H1 (cell line): ENCODE measurements around the gene UBL4A. TPM values are rescaled to one million over a fixed set of nuclear protein-coding genes. Genes with fewer than 3 reads are reported as not detected.

Experiments
- CTCF ChIA-PET: fragments of 300-600 bp; sonication (Branson Sonifier 250); formaldehyde crosslinking; loops from one replicate; lab custom pipeline; 2021; ENCODE audit not compliant: partially characterized antibody; lab: Charles Lee
- POLR2A ChIA-PET: fragments of 300-600 bp; sonication (Branson Sonifier 250); formaldehyde crosslinking; loops from one replicate; lab custom pipeline; 2021; ENCODE audit warnings: inconsistent platforms; ENCODE audit not compliant: partially characterized antibody; lab: Charles Lee
- DNase-seq, 2 experiments: peaks; one replicate each; pipeline versions ENCODE4 v3.0.0 to v3.0.0-alpha.2; 2010 to 2022; ENCODE audit warnings: low spot score in 2 of 2, low read depth in 1 of 2, mixed read lengths in 1 of 2
- FAIRE-seq: peaks from 2 replicates; lab custom pipeline; 2011; peaks lifted over from hg19 to GRCh38; lab: Jason Lieb, UNC
- H2AFZ ChIP-seq: 2 replicates; pipeline ENCODE4 v1.8.1; 2012; ENCODE audit warnings: low read length, inconsistent platforms
- H2AK5ac ChIP-seq: 2 replicates; pipeline ENCODE4 v1.6.1; 2013; ENCODE audit warnings: low read depth, low read length
- H2BK120ac ChIP-seq: replicated peaks from 2 replicates; pipeline ENCODE3; 2013; ENCODE audit warnings: low read depth, low read length, inconsistent platforms
- H2BK12ac ChIP-seq: 2 replicates; pipeline ENCODE4 v1.6.1; 2013; ENCODE audit warnings: low read depth, low read length
- H2BK15ac ChIP-seq: 2 replicates; pipeline ENCODE4 v1.6.1; 2013; ENCODE audit warnings: low read length
- H2BK20ac ChIP-seq: 2 replicates; pipeline ENCODE4 v1.6.1; 2013; ENCODE audit warnings: low read length
- H2BK5ac ChIP-seq: 2 replicates; pipeline ENCODE4 v1.6.1; 2013; ENCODE audit warnings: low read depth, low read length
- H3K14ac ChIP-seq: 2 replicates; pipeline ENCODE4 v1.6.1; 2013; ENCODE audit warnings: inconsistent platforms; ENCODE audit not compliant: insufficient read length
- H3K18ac ChIP-seq: 2 replicates; pipeline ENCODE4 v1.6.1; 2013; ENCODE audit warnings: low read length; ENCODE audit errors: extremely low read depth
- H3K23ac ChIP-seq: 2 replicates; pipeline ENCODE4 v1.6.1; 2013; ENCODE audit warnings: inconsistent platforms; ENCODE audit not compliant: insufficient read length
- H3K23me2 ChIP-seq: 2 replicates; pipeline ENCODE4 v1.6.1; 2013; ENCODE audit warnings: low read depth, low read length
- H3K27ac ChIP-seq: 2 replicates; pipeline ENCODE4 v1.6.1; 2011; ENCODE audit warnings: low read depth, low read length, inconsistent platforms
- H3K27me3 ChIP-seq, 4 experiments: replicated peaks in 1 of 4; 1 replicate in 1 of 4; 2 replicates in 3 of 4; pipeline versions ENCODE4 v1.6.1 to v1.8.1; 2011 to 2013; ENCODE audit warnings: low read length in 3 of 4, mild to moderate bottlenecking in 3 of 4, inconsistent platforms in 2 of 4, mixed read lengths in 2 of 4, moderate library complexity in 1 of 4; ENCODE audit not compliant: control insufficient read depth in 3 of 4, insufficient read depth in 3 of 4; ENCODE audit errors: extremely low read depth in 1 of 4
- H3K36me3 ChIP-seq, 4 experiments: 2 replicates each; pipeline versions ENCODE4 v1.6.1 to v1.8.1; 2011 to 2013; ENCODE audit warnings: mild to moderate bottlenecking in 4 of 4, low read length in 3 of 4, moderate library complexity in 2 of 4, control low read depth in 1 of 4, inconsistent platforms in 1 of 4; ENCODE audit not compliant: insufficient read depth in 4 of 4, control insufficient read depth in 2 of 4
- H3K4ac ChIP-seq: replicated peaks from 2 replicates; pipeline ENCODE3; 2013; ENCODE audit warnings: low read length, low read depth, mixed read lengths, inconsistent platforms; ENCODE audit not compliant: insufficient read length
- H3K4me1 ChIP-seq, 4 experiments: replicated peaks in 1 of 4; 1 replicate in 1 of 4; 2 replicates in 3 of 4; pipeline versions ENCODE4 v1.6.1 to v1.8.1; 2011 to 2013; ENCODE audit warnings: low read length in 3 of 4, inconsistent platforms in 2 of 4, mixed read lengths in 1 of 4; ENCODE audit not compliant: insufficient read depth in 4 of 4, control insufficient read depth in 3 of 4
- H3K4me2 ChIP-seq, 2 experiments: 2 replicates each; pipeline versions ENCODE4 v1.6.1 to v1.8.1; 2011 to 2013; ENCODE audit warnings: low read depth in 2 of 2, low read length in 2 of 2, control low read depth in 1 of 2, inconsistent platforms in 1 of 2, mild to moderate bottlenecking in 1 of 2; ENCODE audit not compliant: insufficient read depth in 1 of 2
- H3K4me3 ChIP-seq, 4 experiments: fragments of 200-600, 300-600 bp in 1 of 4; sonication (generic), shearing (Covaris generic), sonication (Bioruptor Twin) in 1 of 4; 2 replicates each; pipeline versions ENCODE4 v1.5.1 to v1.8.1; 2011 to 2016; ENCODE audit warnings: low read length in 4 of 4, low read depth in 3 of 4, control low read depth in 2 of 4, inconsistent platforms in 2 of 4, mild to moderate bottlenecking in 2 of 4, mixed read lengths in 1 of 4, moderate library complexity in 1 of 4; ENCODE audit not compliant: insufficient read depth in 2 of 4; ENCODE audit errors: extremely low read depth in 1 of 4
- H3K56ac ChIP-seq: replicated peaks from 2 replicates; pipeline ENCODE3; 2013; ENCODE audit warnings: low read depth, mild to moderate bottlenecking, mixed read lengths, low read length, inconsistent platforms; ENCODE audit not compliant: insufficient read length
- H3K79me1 ChIP-seq: 2 replicates; pipeline ENCODE4 v1.6.1; 2013; ENCODE audit warnings: low read depth, low read length, control low read depth
- H3K79me2 ChIP-seq, 2 experiments: 2 replicates each; pipeline versions ENCODE4 v1.6.1 to v1.8.1; 2012 to 2013; ENCODE audit warnings: low read length in 2 of 2, mild to moderate bottlenecking in 2 of 2, inconsistent platforms in 1 of 2; ENCODE audit not compliant: insufficient read depth in 2 of 2, control insufficient read depth in 1 of 2
- H3K9ac ChIP-seq, 4 experiments: replicated peaks in 1 of 4; 1 replicate in 1 of 4; 2 replicates in 3 of 4; pipeline versions ENCODE4 v1.6.1 to v1.8.1; 2011 to 2013; ENCODE audit warnings: low read depth in 3 of 4, low read length in 3 of 4, control low read depth in 2 of 4, mild to moderate bottlenecking in 2 of 4, moderate library complexity in 2 of 4, inconsistent platforms in 1 of 4; ENCODE audit errors: extremely low read depth in 1 of 4
- H3K9me3 ChIP-seq, 2 experiments: 2 replicates each; pipeline versions ENCODE4 v1.6.1 to v1.8.1; 2012 to 2013; ENCODE audit warnings: mild to moderate bottlenecking in 2 of 2, moderate library complexity in 2 of 2, control low read depth in 1 of 2, inconsistent platforms in 1 of 2, low read depth in 1 of 2, low read length in 1 of 2, mixed read lengths in 1 of 2; ENCODE audit not compliant: insufficient read depth in 2 of 2
- H4K20me1 ChIP-seq, 2 experiments: replicated peaks in 1 of 2; 2 replicates each; pipeline versions ENCODE3 to v1.8.1; 2011 to 2013; ENCODE audit warnings: inconsistent platforms in 2 of 2, low read length in 2 of 2, mild to moderate bottlenecking in 1 of 2; ENCODE audit not compliant: insufficient read depth in 2 of 2, control insufficient read depth in 1 of 2
- H4K5ac ChIP-seq: 2 replicates; pipeline ENCODE4 v1.6.1; 2013; ENCODE audit warnings: low read length, low read depth, mixed read lengths, inconsistent platforms; ENCODE audit not compliant: insufficient read length
- H4K8ac ChIP-seq: 2 replicates; pipeline ENCODE4 v1.8.0; 2013; ENCODE audit warnings: mild to moderate bottlenecking, moderate library complexity, low read length, inconsistent platforms; ENCODE audit not compliant: insufficient read depth; ENCODE audit errors: extremely low read depth
- H4K91ac ChIP-seq: replicated peaks from 2 replicates; pipeline ENCODE3; 2013; ENCODE audit warnings: low read length, mixed read lengths, inconsistent platforms; ENCODE audit not compliant: insufficient read length
- NRF1 ChIP-seq: IDR thresholded peaks from 2 replicates; pipeline ENCODE4 v1.6.1; 2011; ENCODE audit warnings: mild to moderate bottlenecking, low read depth, low read length, improper control_type of control experiment
- RAD21 ChIP-seq, 2 experiments: IDR thresholded peaks in 1 of 2; conservative IDR thresholded peaks in 1 of 2; 2 replicates each; pipeline ENCODE4 v1.6.1; 2011; ENCODE audit warnings: low read depth in 2 of 2, low read length in 2 of 2, improper control_type of control experiment in 1 of 2, inconsistent platforms in 1 of 2, mild to moderate bottlenecking in 1 of 2, moderate library complexity in 1 of 2
- SRF ChIP-seq: IDR thresholded peaks from 2 replicates; pipeline ENCODE4 v1.6.1; 2011; ENCODE audit warnings: mild to moderate bottlenecking, low read depth, low read length, moderate library complexity
- WGBS, 2 experiments: shearing (Covaris generic) in 1 of 2; methylation state at CpG; one replicate each; pipeline versions ENCODE4 v1.1.6 to v1.1.7; 2013 to 2015; ENCODE audit warnings: low lambda C conversion rate in 2 of 2, mixed read lengths in 2 of 2, inconsistent platforms in 1 of 2, low coverage in 1 of 2, missing lambda C conversion rate in 1 of 2; ENCODE audit not compliant: insufficient replicate concordance in 2 of 2, insufficient coverage in 1 of 2, insufficient read length in 1 of 2; ENCODE audit errors: extremely low coverage in 1 of 2, missing lambda C conversion rate in 1 of 2; 5-methylcytosine and 5-hydroxymethylcytosine counted together
- polyA plus RNA-seq, 7 experiments: library from polyadenylated mRNA; depleted of rRNA in 3 of 7; stranded (reverse) in 5 of 7; unstranded in 2 of 7; fragments of >200 nt in 5 of 7; fragments of 200-250 nt in 2 of 7; gene quantifications; 1 replicate in 5 of 7; 2 replicates in 1 of 7; 4 replicates in 1 of 7; pipeline versions ENCODE4 v1.2.1 to v1.2.3, GENCODE V29; 2011 to 2013; ENCODE audit warnings: missing spikeins in 2 of 7, mixed read lengths in 2 of 7
- total RNA-seq: library from RNA; stranded (reverse); fragmentation: NEBNext Ultra II Directional; extraction: Animal tissue kit (Norgen Biotek cat#: 25700); gene quantifications from 2 replicates; pipeline ENCODE4 v1.2.1, GENCODE V29; 2021

Gene UBL4A
- total and polyA plus RNA-seq, 2 of the 8 experiments (the other 6 are each of a cell fraction or from before 2014, with no cell fraction given), result 23.1 to 31.7 TPM

DNA sequence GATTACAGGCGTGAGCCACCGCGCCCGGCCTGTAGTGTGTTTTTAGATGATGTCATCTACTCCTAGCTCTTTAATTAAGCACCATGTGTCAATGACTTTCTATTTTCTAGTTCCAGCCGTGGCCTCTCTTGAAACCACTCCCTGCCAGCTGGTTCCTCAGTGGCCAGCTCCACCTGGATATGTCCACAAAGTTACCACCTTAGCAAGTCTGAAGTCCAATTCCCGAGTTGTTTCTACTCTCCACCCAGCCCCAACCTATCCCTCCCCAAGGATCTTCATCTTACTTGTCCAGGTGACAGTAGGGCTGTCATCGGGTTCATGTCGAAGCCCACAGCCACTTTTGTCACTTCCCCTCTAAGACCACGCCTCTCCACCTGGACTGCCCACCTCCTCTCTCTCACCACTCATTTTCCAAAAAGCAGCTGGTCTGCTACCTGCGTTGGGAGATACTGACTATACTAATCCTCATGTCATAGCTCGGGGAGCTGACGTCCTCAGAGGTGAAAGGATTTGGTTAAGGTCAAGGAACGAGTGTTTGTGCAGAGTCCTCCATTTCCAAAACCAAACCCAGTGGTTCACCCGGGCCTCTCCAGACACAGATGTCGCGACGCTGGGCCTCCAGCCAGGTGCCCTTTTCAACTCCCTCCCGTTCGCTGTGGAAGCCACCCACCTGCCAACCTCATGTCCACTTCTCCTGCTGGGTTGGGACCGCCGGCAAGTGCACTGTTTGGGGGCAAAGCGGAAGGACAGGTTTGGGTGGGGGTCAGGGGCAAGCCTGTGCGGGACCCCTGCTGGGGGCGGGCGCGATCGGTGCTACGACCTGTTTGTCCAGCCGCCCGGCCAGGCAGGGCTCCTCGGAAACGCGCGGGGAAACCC lies 28.9 kb upstream of the UBL4A start:
- H3K27ac ChIP-seq, result no peak overlapping the region
- no peaks in the 10 kb centered on the region for H3K27me3 ChIP-seq
- peak overlapping the region in 2 of 4 experiments; percentile 51 to 68; a peak in 4 of 7 replicates for H3K9ac ChIP-seq
- H3K4ac ChIP-seq, result no peak overlapping the region
- POLR2A ChIA-PET, result interaction anchor here (1.0 to 1.5 kb wide), 4 partner anchors 11 to 142 kb away, joined by 3 to 5 read pairs (median 3); partner anchors contain the start of gene RPL10
- H3K23me2 ChIP-seq, result peaks cover 9% of the 10 kb centered on the region
- no peak for DNase-seq
- H3K4me2 ChIP-seq, result peak overlapping the region; percentile 74 to 99
- no peaks in the 10 kb centered on the region for H4K20me1 ChIP-seq
- H4K91ac ChIP-seq, result no peak overlapping the region
- no peak overlapping the region for H4K5ac ChIP-seq
- H2BK20ac ChIP-seq, result no peak overlapping the region
- H2BK120ac ChIP-seq, result no peak overlapping the region
- FAIRE-seq, result no peak
- CTCF ChIA-PET, result no interaction called here
- no peaks in the 10 kb centered on the region for H3K79me2 ChIP-seq
- 41% methylated on average over 23 of the region's 34 CpGs; no CpG with 5 or more reads in 1 of the 2 experiments for WGBS, 2 experiments
- H2BK5ac ChIP-seq, result no peak overlapping the region
- no peak overlapping the region; the same call in 1 of the 2 replicates for H3K18ac ChIP-seq
- no peak overlapping the region for H2BK12ac ChIP-seq
- H3K9me3 ChIP-seq, result no peaks in the 10 kb centered on the region
- H2BK15ac ChIP-seq, result no peak overlapping the region
- no peak overlapping the region for H3K56ac ChIP-seq
- H4K8ac ChIP-seq, result no peak overlapping the region
- no peak overlapping the region for H3K23ac ChIP-seq
- TF ChIP-seq RAD21 (IDR thresholded peaks at IDR 0.05 in 1 of 2, conservative IDR thresholded peaks at IDR 0.05 in 1 of 2; ENCODE audit: low read depth in 2 of 2, low read length in 2 of 2) (no peak), NRF1 (no peak), SRF (no peak)
- TF ChIP-seq, all 59 proteins: peak for 0
- no peak overlapping the region for H2AFZ ChIP-seq
- no peak overlapping the region for H2AK5ac ChIP-seq
- H3K79me1 ChIP-seq, result no peaks in the 10 kb centered on the region
- H3K36me3 ChIP-seq, result no peaks in the 10 kb centered on the region
- peak overlapping the region; percentile 40 to 81 (median 49) for H3K4me3 ChIP-seq
- no peak overlapping the region for H3K14ac ChIP-seq
- peaks cover 1 to 10% (median 7%) of the 10 kb centered on the region in 4 experiments; a peak in 6 of 7 replicates for H3K4me1 ChIP-seq
